PC-9 (cell line): ENCODE results near the gene APOL2. TPM values are rescaled to one million over a fixed set of nuclear protein-coding genes. Genes with fewer than 3 reads are reported as not detected.

Experiments used
- BruUV-seq: library from RNA; stranded (reverse); fragments of 400-500 nt; replicated peaks from 2 replicates; lab custom pipeline; 2021; lab: Mats Ljungman, UMichigan
- CTCF ChIA-PET: fragments of 300-600 bp; sonication (Branson Sonifier 250); formaldehyde crosslinking; loops from one replicate; lab custom pipeline; 2022; ENCODE audit warnings: antibody characterized with exemption; lab: Charles Lee
- POLR2A ChIA-PET: fragments of 300-600 bp; sonication (Branson Sonifier 250); formaldehyde crosslinking; loops from one replicate; lab custom pipeline; 2022; ENCODE audit warnings: antibody characterized with exemption; ENCODE audit not compliant: unreplicated experiment; lab: Charles Lee
- DNase-seq, 2 experiments: peaks; one replicate each; pipeline versions ENCODE4 v3.0.0 to v3.0.0-alpha.2; 2015 to 2022; ENCODE audit warnings: mixed read lengths in 1 of 2
- H2AFZ ChIP-seq: fragments of 200-600 bp; sonication (generic); 2 replicates; pipeline ENCODE4 v1.8.1; 2017; ENCODE audit warnings: antibody characterized with exemption
- H3F3A ChIP-seq: fragments of 200-600 bp; sonication (generic); 2 replicates; pipeline ENCODE4 v1.8.1; 2017; ENCODE audit warnings: antibody characterized with exemption, mild to moderate bottlenecking, low read depth; ENCODE audit not compliant: insufficient read depth
- H3K27ac ChIP-seq: fragments of 200-600 bp; sonication (generic); 2 replicates; pipeline ENCODE4 v1.6.1; 2016; ENCODE audit warnings: mixed run types
- H3K27me3 ChIP-seq: fragments of 200-600 bp; sonication (generic); 2 replicates; pipeline ENCODE4 v1.6.1; 2016; ENCODE audit warnings: low read depth, mixed run types; ENCODE audit not compliant: insufficient read depth
- H3K36me3 ChIP-seq: fragments of 200-600 bp; sonication (generic); 2 replicates; pipeline ENCODE4 v1.6.1; 2016; ENCODE audit warnings: low read depth, mixed run types
- H3K4me1 ChIP-seq: fragments of 200-600 bp; sonication (generic); replicated peaks from 2 replicates; pipeline ENCODE4 v1.6.1; 2016; ENCODE audit warnings: mixed run types; ENCODE audit not compliant: insufficient read depth
- H3K4me2 ChIP-seq: fragments of 200-600 bp; sonication (generic); 2 replicates; pipeline ENCODE4 v1.6.1; 2017; ENCODE audit warnings: mixed run types
- H3K4me3 ChIP-seq: fragments of 200-600 bp; sonication (generic); 2 replicates; pipeline ENCODE4 v1.6.1; 2016; ENCODE audit warnings: mixed run types
- H3K79me2 ChIP-seq: fragments of 200-600 bp; sonication (generic); 2 replicates; pipeline ENCODE4 v1.6.1; 2017; ENCODE audit warnings: low read depth, mixed run types
- H3K9me2 ChIP-seq: fragments of 200-600 bp; sonication (generic); 2 replicates; pipeline ENCODE4 v1.8.1; 2017; ENCODE audit warnings: mild to moderate bottlenecking; ENCODE audit not compliant: insufficient read depth
- H3K9me3 ChIP-seq: fragments of 200-600 bp; sonication (generic); 2 replicates; pipeline ENCODE4 v1.8.1; 2016; ENCODE audit warnings: low read depth; ENCODE audit not compliant: insufficient read depth
- H4K20me1 ChIP-seq: fragments of 200-600 bp; sonication (generic); 2 replicates; pipeline ENCODE4 v1.8.1; 2017; ENCODE audit not compliant: insufficient read depth
- EZH2 ChIP-seq: fragments of 200-600 bp; sonication (generic); IDR thresholded peaks from 2 replicates; pipeline ENCODE4 v1.8.0; 2017; ENCODE audit warnings: antibody characterized with exemption, low read depth
- intact Hi-C: fragments of 100-400 bp; cut with micrococcal nuclease; formaldehyde crosslinking; loops from one replicate; pipeline ENCODE4 v1.10.0; 2022; ENCODE audit not compliant: unreplicated experiment
- total RNA-seq: library from RNA; stranded (reverse); gene quantifications from 2 replicates; pipeline ENCODE4 v1.2.3, GENCODE V29; 2021
- TF ChIP-seq, protein P1 (sequence below): fragments of 200-600 bp; sonication (generic); conservative IDR thresholded peaks from 2 replicates; pipeline ENCODE4 v1.6.1; 2017; ENCODE audit warnings: mixed run types, antibody characterized with exemption, mild to moderate bottlenecking, moderate library complexity

APOL2 gene
- total RNA-seq, 1 experiment from 2014 or later = 27.4 TPM

DNA sequence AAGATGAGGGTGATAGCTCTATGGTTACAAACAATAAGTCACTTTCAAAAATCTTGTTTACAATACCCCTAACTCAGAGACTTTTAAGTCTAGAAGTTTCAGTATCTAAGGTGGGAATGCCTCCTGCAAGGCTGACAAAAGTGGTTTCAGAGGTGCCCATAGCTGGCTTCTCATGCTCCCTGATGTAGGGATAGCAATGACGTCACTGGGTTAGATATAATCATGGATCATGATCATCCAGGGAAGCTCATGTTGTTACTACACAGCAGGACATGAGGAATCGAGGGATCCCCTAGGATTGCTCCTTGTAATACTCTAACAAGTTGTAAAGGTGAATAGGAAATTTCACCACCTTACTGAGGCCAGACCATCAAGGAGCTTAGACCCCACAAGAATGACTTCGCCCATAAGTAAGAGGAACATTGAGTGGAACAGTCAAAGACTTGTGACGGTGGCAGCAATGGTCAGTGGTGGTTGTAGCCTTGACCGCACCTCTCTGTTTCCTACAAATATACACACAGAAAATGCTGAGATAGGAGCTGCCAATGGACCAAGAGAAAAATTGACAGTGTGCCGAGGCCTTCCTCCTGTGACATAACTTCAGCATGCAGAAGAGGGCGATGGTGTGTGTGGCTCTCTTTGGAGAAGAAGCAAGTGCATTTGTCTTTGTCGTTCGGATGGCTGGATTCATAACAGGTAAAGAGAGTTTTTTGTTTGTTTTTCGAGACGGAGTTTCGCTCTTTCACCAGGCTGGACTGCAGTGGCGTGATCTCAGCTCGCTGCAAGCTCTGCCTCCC is 53.3 kb downstream of the APOL2 start:
- intact Hi-C loops = no loop called here
- ChIA-PET POLR2A (interaction anchor here (0.7 kb wide), 2 partner anchors 186 to 1549 kb away, joined by 4 read pairs; no protein-coding TSS in a partner anchor), CTCF (no interaction called here)
- Histone ChIP-seq H3K4me1 (no peaks in the 10 kb centered on the region), H3K27ac (no peak overlapping the region), H3K27me3 (peaks cover 33% of the 10 kb centered on the region; the same call in 1 of the 2 replicates), H4K20me1 (no peaks in the 10 kb centered on the region), H3K36me3 (no peaks in the 10 kb centered on the region), H2AFZ (no peak overlapping the region), H3K9me3 (no peaks in the 10 kb centered on the region), H3K4me3 (no peak overlapping the region), H3K79me2 (no peaks in the 10 kb centered on the region), H3K4me2 (no peak overlapping the region), H3K9me2 (no peaks in the 10 kb centered on the region), H3F3A (no peaks in the 10 kb centered on the region)
- TF ChIP-seq, protein P1, sequence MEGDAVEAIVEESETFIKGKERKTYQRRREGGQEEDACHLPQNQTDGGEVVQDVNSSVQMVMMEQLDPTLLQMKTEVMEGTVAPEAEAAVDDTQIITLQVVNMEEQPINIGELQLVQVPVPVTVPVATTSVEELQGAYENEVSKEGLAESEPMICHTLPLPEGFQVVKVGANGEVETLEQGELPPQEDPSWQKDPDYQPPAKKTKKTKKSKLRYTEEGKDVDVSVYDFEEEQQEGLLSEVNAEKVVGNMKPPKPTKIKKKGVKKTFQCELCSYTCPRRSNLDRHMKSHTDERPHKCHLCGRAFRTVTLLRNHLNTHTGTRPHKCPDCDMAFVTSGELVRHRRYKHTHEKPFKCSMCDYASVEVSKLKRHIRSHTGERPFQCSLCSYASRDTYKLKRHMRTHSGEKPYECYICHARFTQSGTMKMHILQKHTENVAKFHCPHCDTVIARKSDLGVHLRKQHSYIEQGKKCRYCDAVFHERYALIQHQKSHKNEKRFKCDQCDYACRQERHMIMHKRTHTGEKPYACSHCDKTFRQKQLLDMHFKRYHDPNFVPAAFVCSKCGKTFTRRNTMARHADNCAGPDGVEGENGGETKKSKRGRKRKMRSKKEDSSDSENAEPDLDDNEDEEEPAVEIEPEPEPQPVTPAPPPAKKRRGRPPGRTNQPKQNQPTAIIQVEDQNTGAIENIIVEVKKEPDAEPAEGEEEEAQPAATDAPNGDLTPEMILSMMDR = no peak
- no peak for TF ChIP-seq EZH2
- DNase-seq = peak in 1 of 2 experiments; percentile 31
- BruUV-seq = no TSS peak

DNA sequence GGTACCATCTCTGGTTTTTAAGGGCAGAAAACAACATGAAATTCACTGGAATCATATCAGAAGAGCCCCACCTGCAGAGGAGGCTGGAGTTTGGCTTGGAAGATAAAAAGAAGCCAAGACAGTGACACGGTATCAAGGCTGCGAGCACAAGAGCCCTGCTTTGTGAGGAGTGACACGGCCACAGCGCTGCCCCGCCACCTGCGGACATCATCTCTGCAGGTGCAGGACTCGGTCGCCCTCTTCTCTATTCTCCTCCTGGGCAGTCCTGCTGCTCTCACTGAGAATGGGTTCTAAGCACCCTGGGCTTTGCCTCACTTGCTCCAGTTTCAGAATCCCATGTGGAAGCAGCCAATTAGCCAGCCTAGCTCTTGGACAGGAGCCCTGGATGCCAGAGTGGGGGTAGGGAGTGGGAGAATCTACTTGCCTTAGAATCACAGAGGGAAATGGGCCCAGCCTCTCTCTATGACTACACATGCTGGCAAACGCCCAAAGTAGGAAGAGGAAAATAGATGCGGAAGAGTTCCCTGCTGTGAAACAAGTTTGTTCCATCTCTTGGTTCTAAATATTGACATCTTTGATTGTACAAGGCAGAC is 54.8 kb downstream of the APOL2 start:
- H3K9me2 ChIP-seq = no peaks in the 10 kb centered on the region
- no peaks in the 10 kb centered on the region for H3K36me3 ChIP-seq
- no peak overlapping the region for H3K27ac ChIP-seq
- H3K9me3 ChIP-seq = no peaks in the 10 kb centered on the region
- ChIA-PET POLR2A (no interaction called here), CTCF (interaction anchor here (0.7 to 0.9 kb wide), 3 partner anchors 10 to 28 kb away, joined by 3 read pairs; no protein-coding TSS in a partner anchor)
- H3K4me2 ChIP-seq = no peak overlapping the region
- DNase-seq = no peak
- TF ChIP-seq, protein P1 = no peak
- no peak for TF ChIP-seq EZH2
- BruUV-seq = no TSS peak
- intact Hi-C loops = no loop called here
- H3K4me3 ChIP-seq = no peak overlapping the region
- H3K79me2 ChIP-seq = no peaks in the 10 kb centered on the region
- no peaks in the 10 kb centered on the region for H4K20me1 ChIP-seq
- H3K4me1 ChIP-seq = no peaks in the 10 kb centered on the region
- H2AFZ ChIP-seq = no peak overlapping the region
- H3K27me3 ChIP-seq = peaks cover 27% of the 10 kb centered on the region; the same call in 1 of the 2 replicates
- H3F3A ChIP-seq = no peaks in the 10 kb centered on the region

DNA sequence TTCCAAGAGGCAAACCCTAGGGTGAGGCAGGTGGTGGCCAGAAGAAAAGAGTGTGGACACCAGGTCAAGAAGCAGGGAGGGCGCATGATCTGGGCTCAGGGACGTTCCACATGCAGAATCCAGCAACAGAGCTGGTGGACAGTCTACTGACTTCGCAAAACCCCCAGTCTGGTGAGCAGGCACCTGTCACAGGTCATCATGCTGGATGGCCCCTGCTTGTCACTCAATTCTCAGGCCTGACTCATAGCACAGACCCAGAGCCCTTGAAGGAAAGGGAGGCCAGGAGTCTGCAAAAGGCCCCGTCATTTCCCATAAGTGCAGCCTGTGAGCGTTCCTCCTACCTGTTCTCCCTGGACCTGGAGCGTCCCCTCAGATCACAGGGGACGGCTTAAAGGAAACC is 55.9 kb downstream of the APOL2 start:
- intact Hi-C loops = no loop called here
- Histone ChIP-seq H3K4me1 (no peaks in the 10 kb centered on the region), H3K79me2 (no peaks in the 10 kb centered on the region), H4K20me1 (no peaks in the 10 kb centered on the region), H3K27ac (no peak overlapping the region), H3K4me2 (no peak overlapping the region), H3K36me3 (no peaks in the 10 kb centered on the region), H3K27me3 (peaks cover 18% of the 10 kb centered on the region; the same call in 1 of the 2 replicates), H3K9me3 (no peaks in the 10 kb centered on the region), H3K9me2 (no peaks in the 10 kb centered on the region), H3F3A (no peaks in the 10 kb centered on the region), H2AFZ (no peak overlapping the region), H3K4me3 (no peak overlapping the region)
- DNase-seq = peak in 1 of 2 experiments; percentile 18
- TF ChIP-seq, protein P1 = no peak
- no peak for TF ChIP-seq EZH2
- ChIA-PET POLR2A (no interaction called here), CTCF (interaction anchor here (0.6 to 0.9 kb wide), 3 partner anchors 12 to 862 kb away, joined by 3 to 11 read pairs (median 3); no protein-coding TSS in a partner anchor)
- BruUV-seq = no TSS peak
